ENCODE data around the gene MTM1.

DNA sequence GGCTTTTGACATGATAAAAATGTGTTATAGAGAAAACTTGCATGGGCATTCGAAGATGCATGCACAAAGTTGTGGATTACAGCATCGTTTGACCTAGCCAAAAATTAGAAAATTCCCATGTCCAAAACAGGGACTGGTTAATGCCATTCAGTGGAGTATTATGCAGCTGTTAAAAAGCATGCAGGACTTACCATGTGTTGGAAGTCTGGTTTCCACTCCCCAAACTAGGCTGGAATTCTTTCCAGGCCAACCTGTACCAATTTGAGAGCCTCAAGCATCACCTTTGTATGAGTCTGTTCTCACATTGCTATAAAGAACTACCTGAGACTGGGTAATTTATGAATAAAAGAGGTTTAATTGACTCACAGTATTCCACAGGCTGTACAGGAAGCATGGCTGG, 45.9 kb upstream of the MTM1 start:
- TF ChIP-seq, protein P1, sequence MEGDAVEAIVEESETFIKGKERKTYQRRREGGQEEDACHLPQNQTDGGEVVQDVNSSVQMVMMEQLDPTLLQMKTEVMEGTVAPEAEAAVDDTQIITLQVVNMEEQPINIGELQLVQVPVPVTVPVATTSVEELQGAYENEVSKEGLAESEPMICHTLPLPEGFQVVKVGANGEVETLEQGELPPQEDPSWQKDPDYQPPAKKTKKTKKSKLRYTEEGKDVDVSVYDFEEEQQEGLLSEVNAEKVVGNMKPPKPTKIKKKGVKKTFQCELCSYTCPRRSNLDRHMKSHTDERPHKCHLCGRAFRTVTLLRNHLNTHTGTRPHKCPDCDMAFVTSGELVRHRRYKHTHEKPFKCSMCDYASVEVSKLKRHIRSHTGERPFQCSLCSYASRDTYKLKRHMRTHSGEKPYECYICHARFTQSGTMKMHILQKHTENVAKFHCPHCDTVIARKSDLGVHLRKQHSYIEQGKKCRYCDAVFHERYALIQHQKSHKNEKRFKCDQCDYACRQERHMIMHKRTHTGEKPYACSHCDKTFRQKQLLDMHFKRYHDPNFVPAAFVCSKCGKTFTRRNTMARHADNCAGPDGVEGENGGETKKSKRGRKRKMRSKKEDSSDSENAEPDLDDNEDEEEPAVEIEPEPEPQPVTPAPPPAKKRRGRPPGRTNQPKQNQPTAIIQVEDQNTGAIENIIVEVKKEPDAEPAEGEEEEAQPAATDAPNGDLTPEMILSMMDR (conservative IDR thresholded peaks at IDR 0.05), result no peak
- no peak for TF ChIP-seq EZH2 (IDR thresholded peaks at IDR 0.05; ENCODE audit: low read depth)

All from PC-9 (cell line).